Measurements from ENCODE around the gene CENPX.

- TF ChIP-seq CTCF (IDR thresholded peaks at IDR 0.05; ENCODE audit: low read depth, low read length, poor library complexity, severe bottlenecking) (no peak), EZH2phosphoT487 (IDR thresholded peaks at IDR 0.05; ENCODE audit: borderline replicate concordance, low read length) (no peak)
Measured at GRCh38 chr17:81977211-81977808, 45.4 kb downstream of the CENPX start, which contains the start of gene ASPSCR1.

Data from DOHH2 (cell line).